Activated naive CD4-positive, alpha-beta T cell treated with Interleukin-2 at 50 U/mL for 16 hours (primary cell): ENCODE measurements around the gene POM121C.
"Not testable (repeated sequence)": the region's sequence is repeated elsewhere in the genome, so short reads cannot be mapped to it uniquely, and the experiment has no call there.

Experiments used
- DNase-seq: peaks from one replicate; pipeline ENCODE4 v3.0.0-alpha.2; 2020

Gene POM121C

DNA sequence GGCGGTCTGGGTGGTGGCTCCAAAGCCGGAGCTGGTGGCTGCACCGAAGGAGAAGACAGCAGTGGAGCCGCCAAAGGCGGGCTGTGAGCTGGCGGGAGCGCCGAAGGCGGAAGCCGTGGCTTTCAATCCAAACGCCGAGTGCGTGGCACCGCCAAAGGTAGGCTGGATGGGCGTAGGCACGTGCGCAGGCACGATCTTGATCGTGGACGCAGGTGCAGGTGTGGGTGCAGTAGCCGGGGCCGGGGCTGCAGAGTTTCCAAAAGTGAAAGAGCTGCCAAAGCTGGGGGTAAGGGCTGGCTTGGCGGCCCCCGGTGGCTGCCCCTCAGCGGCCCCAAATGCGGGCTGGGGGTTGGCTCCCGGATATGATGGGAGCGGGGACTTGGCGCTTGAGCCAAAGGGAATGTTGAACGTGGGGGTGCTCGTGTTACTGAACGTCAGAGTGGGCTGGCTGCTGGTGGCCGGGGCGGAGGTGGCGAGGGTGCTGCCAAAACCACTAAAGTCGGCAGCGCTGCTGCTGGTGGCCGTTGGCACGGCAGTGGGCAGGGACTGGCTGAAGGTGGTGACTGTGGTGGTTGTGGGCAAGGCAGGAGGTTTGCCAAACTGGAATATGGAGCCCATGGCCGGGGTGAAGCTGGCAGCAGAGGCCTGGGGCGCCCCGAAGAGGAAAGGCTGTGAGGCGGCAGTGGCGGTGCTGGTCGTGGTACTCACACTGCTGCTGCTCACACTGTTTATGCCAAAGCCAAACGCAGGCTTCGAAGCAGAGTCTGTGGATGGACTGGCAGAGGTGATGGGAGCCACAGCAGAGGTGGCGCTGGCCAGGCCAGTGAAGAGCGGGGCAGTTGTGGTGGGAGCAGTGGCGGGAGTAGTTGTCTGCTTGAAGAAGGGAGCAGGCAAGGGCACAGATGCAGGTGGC is 64.0 kb downstream of the POM121C start:
- not testable (repeated sequence) for DNase-seq

DNA sequence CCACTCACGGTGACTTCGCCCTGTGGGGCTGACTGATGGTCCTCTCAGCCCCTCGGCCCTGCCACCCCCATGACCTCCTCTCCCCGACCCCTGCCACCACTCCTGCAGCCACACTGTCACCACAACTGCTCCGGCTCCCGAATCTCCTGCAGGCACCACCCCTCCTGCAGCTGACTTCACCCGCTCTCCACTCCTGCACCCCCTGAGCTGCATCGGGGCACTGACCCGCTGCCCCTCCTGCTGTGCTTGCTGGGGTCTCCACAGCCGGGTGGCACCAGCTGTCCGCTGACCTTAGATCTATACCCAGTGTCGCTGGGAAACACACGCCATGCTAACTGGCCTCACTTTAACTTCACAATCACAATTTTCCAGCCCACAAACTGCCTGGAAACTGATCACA is 65.9 kb downstream of the POM121C start:
- DNase-seq = not testable (repeated sequence)

- DNase-seq = not testable (repeated sequence)
Measured at GRCh38 chr7:75419693-75420092, 66.4 kb downstream of the POM121C start.

- DNase-seq = not testable (repeated sequence)
Measured at GRCh38 chr7:75419210-75419609, 66.9 kb downstream of the POM121C start.

- DNase-seq = not testable (repeated sequence)
Measured at GRCh38 chr7:75418292-75418858, 67.7 kb downstream of the POM121C start.

- DNase-seq = not testable (repeated sequence)
Measured at GRCh38 chr7:75416787-75417186, 69.3 kb downstream of the POM121C start.

DNA sequence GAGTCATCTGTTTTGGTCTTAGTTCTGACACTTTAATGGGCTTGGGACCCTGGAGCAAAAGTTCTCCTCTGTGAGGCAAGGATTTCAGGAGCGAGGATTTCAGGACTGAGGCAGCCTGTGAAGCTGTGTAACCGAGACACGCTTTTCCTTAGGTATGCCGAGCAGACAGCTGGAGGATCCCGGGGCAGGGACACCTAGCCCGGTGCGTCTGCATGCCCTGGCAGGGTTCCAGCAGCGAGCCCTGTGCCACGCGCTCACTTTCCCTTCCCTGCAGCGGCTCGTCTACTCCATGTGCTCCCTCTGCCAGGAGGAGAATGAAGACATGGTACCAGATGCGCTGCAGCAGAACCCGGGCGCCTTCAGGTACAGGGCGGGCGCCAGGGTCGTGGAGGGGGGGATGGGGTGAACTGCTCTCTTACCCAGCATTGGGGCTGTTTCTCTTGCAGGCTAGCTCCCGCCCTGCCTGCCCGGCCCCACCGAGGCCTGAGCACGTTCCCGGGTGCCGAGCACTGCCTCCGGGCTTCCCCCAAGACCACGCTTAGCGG is 70.2 kb downstream of the POM121C start:
- not testable (repeated sequence) for DNase-seq

DNA sequence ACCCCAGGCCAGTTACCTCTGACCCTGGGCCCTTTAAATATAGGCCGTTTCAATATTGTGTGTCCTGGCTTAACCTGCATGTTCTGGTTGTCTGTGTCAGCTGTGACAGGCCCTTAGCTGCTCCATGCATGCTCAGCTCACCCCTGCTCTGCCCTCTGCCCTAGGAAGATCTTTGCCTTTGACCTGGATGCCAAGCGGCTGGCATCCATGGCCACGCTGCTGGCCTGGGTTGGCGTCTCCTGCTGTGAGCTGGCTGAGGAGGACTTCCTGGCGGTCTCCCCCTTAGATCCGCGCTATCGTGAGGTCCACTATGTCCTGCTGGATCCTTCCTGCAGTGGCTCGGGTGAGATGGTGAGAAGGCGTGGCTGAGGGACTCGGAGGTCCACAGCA is 70.7 kb downstream of the POM121C start:
- DNase-seq = not testable (repeated sequence)

- DNase-seq = not testable (repeated sequence)
Measured at GRCh38 chr7:75414708-75415427, 71.2 kb downstream of the POM121C start.

DNA sequence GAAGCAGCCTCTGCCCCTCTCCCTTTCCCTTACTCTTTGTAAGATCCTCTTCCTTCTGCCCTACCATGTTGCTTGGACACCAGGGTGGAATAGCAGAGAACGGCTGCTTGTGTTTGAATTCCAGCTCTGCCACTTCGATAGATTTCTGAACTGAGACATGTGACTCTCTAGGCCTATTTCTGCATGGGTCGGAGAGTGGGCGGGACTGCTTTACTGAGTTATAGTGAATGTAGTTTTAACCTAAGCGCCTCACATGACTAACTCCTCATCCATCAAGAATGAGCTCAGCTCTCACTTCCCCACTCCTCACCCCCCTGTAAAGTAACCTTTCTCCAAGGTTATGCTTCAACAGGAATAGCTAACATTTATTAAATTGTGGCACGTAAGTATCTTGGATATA is 71.9 kb downstream of the POM121C start:
- not testable (repeated sequence) for DNase-seq

GRCh38 chr7:75410823-75411173 is 75.3 kb downstream of the POM121C start:
- DNase-seq = not testable (repeated sequence)

DNA sequence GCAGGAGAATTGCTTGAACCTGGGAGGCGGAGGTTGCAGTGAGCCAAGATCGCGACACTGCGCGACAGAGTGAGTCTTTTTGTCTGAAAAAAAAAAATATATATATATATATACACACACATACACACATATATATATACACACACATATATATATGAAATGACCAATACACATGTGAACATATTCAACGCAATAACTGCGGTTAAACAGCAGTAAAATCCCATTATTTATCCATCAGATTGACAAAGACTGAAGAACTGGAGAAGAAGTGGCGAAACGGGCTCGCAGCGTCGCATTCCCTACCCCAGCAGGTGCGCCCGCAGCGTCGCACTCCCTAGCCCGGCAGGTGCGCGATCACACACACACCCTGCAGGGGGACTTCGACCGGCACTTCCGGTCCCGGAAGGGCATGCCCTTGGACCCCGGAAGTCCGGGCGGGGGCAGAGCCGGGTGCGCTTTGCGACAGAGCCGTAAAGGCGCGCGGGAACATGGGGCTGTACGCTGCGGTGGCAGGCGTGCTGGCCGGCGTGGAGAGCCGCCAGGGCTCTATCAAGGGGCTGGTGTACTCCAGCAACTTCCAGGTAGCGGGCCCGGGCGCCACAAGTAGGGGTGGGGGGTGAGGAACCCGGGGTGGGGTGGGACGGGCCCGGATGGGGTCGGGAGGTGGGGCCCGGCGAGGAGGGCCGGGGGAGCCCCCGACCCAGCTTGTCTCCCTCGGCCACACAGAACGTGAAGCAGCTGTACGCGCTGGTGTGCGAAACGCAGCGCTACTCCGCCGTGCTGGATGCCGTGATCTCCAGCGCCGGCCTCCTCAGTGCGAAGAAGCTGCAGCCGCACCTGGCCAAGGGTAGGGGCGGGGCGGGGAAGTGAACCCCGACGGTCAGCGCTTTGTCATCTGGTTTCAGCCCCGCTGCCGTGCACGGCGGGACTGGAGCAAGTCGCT is 75.9 kb downstream of the POM121C start:
- peak; percentile 8 for DNase-seq

GRCh38 chr7:75404663-75405062 is 81.4 kb downstream of the POM121C start:
- DNase-seq = not testable (repeated sequence)

GRCh38 chr7:75403455-75404443 is 82.3 kb downstream of the POM121C start:
- not testable (repeated sequence) for DNase-seq

- not testable (repeated sequence) for DNase-seq
Measured at GRCh38 chr7:75400575-75400974, 85.5 kb downstream of the POM121C start.

- DNase-seq = not testable (repeated sequence)
Measured at GRCh38 chr7:75398771-75399700, 87.1 kb downstream of the POM121C start.

GRCh38 chr7:75397865-75398264 is 88.2 kb downstream of the POM121C start:
- not testable (repeated sequence) for DNase-seq

DNA sequence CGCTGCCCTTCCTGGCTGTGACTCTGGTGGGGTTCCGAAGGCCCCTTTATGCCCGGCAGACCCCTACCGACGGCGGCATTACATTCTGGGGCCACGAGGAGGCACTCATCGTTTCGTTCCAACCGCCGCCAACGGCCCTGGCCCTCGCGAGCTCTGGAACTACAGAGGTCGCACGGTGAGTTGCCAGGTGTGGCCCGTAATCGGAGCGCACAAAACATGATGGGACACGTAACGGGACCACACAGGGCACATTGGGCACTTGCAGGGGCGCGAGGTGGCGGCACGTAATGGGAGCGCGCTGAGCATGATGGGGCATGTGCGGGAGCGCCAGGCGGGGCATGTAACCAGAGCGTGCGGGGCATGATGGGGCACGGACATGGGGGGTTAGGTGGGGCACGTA is 90.8 kb downstream of the POM121C start, which contains the start of gene TRIM73:
TRIM73 (plus strand) TSS at position 301 of the 400 bp plus-strand sequence. CDS start 3,305 bp downstream, outside the sequence.
- not testable (repeated sequence) for DNase-seq

DNA sequence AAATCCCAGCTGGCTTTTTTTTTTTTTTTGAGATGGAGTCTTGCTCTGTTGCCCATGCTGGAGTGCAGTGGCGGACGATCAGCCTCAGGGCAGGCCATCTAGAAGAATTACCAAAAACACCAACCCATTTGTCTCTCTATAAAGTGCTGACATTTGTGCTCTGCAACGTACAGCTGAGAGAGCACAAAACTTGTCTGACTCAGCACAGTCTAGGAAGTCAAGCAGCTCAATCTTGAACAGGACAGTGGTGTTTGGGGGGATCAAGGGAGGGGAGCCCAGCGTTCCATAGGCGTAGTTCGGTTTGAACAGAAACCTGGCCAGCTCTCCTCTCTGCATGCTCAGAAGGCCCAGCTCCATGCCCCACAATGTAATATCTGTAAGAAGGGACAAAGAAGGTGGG is 92.9 kb downstream of the POM121C start:
- DNase-seq = not testable (repeated sequence)
